ENCODE results near the gene KCNJ12. TPM values are rescaled to one million over a fixed set of nuclear protein-coding genes. Genes with fewer than 3 reads are reported as not detected.
"Not testable (repeated sequence)": the region's sequence is repeated elsewhere in the genome, so short reads cannot be mapped to it uniquely, and the experiment has no call there.

The KCNJ12 gene
- polyA plus RNA-seq, 4 donors = 5.3 to 8.9 (median 6.5) TPM

DNA sequence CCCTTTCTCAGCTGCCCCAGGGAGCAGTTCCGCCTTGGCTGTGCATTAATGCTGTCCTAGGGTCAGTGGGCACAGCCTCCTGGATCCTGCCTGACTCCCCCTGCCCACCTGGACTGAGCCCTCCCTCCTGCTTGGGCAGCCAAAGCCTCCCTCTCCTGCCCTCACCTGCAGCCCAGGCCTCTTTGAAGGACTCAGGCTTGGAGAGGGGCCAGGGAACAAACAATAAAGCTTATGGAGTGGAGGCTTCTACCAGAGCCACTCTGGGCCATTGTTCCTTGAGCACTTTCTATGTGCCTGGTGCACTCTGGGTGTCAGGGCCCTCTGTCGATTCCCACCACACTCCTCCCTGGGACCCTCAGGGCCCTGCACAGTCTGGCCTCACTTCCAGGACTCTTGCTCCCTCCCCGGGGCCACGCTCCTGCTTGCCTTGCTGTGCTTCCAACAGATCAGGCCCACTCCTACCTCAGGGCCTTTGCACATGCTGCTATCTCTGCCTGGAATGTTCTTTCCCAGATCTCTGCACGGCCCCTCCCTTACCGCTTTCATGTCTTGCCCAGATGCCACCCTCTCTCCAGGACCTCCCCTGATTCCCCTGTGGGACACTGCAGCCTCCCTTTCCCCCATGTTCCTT, 5.0 kb downstream of the KCNJ12 start:
- no peak for DNase-seq (ENCODE audit: low read depth in 4 of 4, low spot score in 2 of 4)

DNA sequence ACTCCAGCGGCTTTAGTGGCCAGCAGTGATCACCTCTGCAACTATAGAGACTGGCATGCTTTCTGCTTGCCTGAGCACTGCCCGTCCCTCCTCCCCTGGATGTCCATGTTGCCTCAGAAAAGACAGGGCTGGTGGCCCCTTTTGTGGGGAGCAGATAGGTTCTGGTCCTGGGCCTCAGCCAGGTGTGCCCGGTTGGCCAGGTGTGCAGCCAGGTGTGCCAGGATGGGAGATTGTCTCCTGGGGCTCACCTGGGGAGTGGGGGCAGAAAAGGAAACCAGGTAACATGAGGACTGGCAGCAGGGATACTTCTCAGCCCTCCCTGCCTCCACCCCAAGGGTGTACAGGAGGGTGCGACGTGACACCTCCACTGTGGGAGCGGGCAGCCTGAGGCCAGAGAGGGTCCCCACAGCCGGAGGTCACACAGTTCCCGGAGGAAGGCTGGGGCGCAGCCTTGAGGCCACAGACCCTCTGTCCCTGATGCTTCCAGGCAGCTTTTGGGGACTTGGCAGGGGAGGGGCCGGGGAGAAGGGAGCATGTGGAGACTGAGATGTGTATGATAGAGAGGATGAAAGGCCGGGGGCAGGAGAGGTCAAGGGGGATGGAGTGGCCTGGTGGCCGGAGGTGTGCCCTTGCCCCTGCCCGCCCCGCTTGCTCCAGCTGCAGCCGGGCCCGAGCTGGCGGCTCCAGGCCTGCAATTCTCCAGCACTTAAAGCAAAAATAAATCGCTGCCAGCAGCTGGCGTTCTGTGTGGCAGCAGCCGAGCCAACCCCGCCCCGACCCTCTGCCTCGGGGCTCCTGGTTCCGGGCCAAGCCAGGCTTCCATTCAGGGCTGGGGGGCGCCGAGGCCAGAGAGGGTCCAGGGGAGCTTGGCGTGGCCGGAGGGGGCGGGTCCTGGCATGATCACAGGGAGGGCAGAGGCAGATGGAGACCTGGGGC, 6.7 kb downstream of the KCNJ12 start:
- DNase-seq (ENCODE audit: low read depth in 4 of 4, low spot score in 2 of 4) = no peak

DNA sequence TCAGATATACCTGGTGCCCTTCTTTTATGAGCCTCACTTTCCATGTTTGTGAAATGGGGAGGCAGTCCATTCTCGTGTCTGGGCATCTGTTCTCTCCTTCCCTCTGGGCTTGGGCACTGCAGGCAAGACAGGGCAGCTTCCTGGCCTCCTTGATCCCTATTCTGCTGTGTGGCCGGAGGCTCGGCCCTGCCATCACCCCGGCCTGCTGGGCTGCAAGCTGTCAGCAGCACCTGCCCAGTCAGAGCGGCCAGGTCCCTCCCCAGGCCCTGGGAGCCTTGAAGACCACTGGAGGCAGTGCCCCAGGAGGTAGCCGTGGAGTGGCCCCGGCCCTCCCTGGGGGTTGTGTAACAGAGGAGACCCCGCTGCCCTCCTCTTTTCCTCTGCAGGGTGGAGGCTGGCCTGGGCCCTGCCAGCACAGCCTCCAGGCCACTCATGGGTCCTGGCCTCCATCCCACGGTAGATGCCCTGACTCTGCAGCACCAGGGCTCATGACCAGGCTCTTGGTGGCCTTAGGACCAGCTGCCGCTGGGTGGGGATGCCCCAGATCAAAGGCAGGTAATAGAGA, 9.2 kb downstream of the KCNJ12 start:
- no peak for DNase-seq (ENCODE audit: low read depth in 4 of 4, low spot score in 2 of 4)

DNA sequence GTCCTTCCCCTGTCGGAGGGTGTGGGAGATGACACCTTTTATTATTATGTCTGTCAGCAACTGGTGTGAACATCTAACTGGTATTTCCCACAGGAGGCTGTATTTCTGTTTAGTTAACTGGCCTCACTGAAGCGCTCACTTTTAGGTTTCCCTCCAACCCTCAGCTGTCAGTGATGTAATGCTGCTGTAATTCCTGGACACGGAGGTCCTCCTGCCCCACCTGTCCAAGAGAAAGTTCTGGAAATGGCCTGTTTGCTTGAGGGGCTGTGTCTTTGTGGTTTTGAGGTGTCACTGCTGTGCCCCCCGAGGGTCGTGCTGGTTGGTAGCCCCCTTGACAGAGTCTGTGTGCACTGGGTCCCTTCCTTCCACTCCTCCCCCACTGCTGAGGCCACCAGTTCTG, 11.5 kb downstream of the KCNJ12 start:
- no peak for DNase-seq (ENCODE audit: low read depth in 4 of 4, low spot score in 2 of 4)

DNA sequence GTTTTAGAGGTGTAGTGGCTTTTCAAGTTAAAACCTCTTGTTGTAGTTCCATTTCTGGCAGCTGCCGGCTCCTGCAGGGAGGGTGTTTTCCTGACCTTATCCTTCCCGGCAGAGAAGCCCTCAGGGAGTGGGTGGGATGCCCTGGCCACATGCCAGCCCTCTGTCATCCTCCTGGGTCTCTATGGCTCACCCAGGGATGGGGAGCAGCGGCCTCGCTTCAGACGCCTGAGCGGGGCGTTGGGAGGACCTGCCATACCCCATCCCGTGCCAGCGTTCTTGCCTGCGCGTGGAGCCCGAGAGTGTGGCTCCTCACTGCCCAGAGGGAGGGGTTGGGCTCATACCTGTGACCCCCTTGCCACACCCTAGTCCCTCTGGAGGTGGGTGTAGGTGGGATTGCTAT, 11.9 kb downstream of the KCNJ12 start:
- DNase-seq (ENCODE audit: low read depth in 4 of 4, low spot score in 2 of 4) = no peak

DNA sequence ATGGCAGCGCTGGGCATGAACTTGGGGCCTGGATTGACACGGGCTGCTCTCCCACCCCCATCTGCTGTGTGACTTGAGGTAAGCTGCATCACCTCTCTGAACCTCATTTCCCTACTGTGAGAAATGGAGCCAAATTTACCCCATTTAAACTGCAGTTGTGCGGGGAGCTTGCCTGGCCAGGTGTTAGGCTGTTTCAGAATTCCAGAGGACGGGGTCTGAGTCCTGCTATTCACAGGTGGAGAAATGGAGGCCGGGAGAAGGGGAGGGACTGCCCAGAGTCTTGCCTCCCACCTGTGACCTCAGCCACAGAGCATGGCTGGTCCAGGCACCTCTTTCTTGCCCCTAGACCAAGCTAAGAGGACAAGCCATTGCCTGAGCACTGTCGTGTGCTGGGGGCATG, 12.8 kb downstream of the KCNJ12 start:
- no peak for DNase-seq (ENCODE audit: low read depth in 4 of 4, low spot score in 2 of 4)

DNA sequence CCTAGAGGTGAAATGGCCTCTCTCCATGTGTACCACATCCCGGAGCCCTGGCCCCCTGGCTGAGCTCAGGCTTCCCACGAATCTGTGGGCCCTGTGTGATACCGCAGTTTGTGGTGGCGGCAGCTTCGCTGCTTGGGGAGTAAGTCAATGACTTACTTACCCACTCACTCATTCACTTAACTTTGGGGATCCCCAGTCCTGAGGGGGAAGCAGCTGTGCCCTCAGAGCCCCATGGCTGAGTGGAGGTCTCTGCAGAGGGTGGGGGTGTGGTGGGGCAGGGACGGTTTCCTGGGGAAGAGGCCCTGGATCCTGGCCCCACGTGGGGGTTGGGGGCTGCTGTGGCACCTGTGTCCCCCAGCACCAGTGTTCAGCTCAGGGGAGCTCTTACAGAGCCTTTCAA, 13.2 kb downstream of the KCNJ12 start:
- DNase-seq (ENCODE audit: low read depth in 4 of 4, low spot score in 2 of 4) = no peak

DNA sequence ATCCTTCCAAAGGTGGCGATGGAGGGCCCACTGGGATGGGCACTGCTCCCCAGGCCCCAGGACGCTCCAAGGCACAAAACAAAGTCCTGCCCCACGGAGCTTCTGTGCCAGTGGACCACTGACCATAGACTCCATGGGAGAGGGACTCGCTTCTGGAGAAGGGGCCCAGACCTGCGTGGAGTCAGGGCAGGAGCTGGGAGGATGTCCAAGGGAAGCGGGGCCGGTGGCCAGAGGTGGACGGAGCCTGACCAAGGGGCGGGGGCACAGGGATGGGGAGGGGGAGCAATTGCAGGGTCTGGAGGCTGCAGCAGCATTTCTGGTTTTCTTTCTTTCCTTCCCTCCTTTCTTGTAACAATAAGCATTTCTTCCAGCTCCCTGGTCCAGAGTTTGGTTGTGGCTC, 14.1 kb downstream of the KCNJ12 start:
- DNase-seq (ENCODE audit: low read depth in 4 of 4, low spot score in 2 of 4) = no peak

DNA sequence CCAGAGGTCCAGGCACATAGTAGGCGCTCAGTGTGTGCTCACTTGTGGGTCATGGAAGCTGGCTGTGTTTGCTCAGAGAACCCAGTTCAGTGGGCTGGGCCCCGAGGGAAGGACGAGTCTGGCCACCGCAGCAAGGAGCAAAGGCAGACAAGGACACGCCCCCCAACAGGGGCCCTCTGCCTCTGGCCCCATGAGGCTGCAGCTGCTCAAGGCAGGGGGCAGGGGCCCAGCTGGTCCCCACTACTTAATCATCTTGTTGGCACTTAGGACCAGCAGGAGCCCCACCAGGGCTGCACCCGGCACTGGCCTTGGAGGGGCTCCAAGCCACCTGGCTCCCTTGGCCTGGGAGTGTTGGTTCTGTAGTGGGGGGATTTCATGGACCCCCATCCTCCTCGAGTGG, 16.1 kb downstream of the KCNJ12 start:
- DNase-seq (ENCODE audit: low read depth in 4 of 4, low spot score in 2 of 4) = no peak

DNA sequence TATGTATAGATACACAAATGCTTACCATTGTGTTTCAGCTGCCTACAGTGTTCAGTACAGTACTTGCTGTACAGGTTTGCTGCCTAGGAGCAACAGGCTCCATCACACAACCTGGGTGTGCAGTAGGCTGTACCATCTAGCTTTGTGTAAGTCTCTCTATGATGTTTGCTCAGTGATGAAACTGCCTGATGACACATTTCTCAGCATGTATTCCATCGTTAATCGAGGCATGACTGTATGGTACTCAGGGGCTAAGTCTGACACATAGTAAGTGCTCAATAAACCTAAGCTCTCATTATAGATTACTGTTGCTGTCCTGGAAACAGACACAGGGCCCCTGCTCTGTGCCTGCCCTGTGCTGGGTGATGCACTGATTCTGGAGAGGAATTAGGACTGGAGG, 18.1 kb downstream of the KCNJ12 start:
- no peak for DNase-seq (ENCODE audit: low read depth in 4 of 4, low spot score in 2 of 4)

DNA sequence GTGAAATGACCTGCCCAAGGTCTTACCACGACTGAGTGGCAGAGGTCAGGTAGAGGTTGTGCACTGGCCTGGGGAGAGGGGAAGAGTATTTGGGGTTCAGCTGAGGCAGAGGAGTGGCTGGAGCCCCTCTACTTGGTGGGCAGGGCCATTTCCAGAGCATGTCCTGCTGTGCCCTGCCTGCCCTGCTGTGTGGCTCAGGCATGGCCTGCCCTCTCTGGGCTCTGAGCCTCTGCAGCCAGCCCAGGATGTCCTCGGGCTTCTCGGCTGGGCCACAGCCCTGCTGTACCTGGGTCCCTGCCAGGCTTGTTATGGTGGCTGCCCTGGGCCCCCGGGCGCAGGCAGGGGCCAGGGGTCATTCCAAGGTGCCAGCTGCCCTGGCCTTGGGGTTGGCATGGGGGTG, 19.6 kb downstream of the KCNJ12 start:
- no peak for DNase-seq (ENCODE audit: low read depth in 4 of 4, low spot score in 2 of 4)

DNA sequence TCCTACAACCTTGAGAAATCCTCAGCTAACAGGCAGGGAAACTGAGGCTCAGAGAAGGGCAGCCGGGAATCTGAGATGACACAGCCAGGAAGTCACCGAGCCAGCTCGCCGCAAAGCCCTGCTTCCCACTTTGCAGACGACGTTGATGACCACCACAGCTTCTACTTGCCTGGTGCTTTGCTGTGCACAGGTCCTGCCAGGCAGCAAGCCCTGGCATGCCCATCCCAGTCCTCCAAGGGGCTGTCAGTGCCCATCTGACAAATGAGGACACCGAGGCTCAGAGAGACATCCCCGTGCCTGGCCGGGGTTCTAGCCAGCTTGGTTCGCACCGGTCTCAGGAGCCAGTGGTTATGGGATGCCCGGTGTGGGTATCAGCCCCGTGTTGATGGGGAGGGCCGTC, 20.1 kb downstream of the KCNJ12 start:
- no peak for DNase-seq (ENCODE audit: low read depth in 4 of 4, low spot score in 2 of 4)

DNA sequence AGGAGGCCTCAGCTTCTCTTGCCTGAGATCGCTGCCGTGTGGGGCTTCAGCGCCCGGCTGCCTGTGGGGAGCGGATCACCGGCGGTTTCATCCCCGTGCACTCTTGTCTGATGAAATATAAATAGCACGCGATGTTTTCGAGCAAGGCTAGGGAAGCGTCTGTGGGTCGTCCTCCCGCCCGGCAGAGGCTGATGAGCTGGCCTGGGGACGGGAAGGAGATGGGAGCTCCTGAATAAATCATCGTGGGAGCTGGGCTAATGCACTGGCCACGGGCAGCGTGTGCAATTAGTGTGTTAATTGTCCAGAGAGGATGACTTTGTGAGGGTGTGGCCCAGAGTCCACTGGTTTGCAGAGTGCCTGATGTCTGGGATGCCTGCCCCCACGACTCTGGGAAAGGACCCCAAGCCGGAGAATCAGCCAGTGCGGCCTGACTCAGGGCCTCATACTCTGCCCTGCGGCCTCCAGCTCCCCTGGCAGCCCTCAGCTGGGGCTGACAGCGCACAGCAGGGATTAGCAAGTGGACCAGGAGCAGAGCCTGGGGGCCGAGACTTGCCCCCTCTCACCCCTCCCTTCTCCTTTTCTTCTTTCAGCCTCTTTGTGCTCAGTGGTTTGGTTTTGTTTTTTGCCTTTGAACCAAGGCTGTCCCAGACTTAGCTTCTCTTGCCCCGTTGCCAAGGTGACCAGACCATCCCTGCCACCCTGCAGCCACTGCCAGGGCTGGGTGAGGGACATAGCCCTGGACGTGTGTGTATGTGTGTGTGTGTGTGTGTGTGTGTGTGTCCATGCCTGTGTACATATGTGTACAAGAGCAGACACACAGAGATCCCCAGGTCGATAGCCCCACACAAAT, 21.4 kb downstream of the KCNJ12 start:
- no peak for DNase-seq (ENCODE audit: low read depth in 4 of 4, low spot score in 2 of 4)

DNA sequence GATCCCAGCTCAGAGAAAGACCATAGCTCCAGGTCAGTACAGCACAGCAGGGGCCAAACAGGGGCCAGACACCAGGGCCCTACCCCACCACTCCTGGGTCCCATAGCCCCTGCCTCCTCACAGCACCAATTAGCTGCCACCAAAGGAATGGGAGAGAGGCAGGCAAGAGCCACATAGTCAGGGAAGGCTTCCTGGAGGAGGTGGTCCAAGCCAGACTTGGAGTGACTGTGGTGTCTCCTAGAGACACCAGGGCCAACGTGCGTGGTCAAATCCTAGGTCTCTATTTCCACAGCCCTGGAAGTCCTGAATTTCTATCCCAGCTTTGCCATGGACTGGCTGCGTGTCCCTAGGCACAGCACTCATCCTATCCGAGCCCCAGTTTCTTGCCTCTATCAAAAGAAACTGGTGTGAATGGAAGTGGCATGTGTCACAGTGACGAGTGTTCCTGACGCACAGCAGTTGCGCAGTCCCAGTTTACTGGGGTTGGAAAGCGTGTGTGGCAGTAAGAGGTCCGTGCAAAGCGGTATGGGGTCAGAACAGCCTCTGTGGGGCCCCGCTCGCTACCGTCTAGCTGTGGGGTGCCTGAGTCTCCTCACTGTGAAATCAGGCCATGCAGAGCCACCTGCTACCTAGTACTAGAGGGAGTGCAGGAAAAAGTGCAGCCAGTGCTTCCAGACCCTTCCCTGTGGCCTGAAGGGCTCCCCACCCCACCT, 23.5 kb downstream of the KCNJ12 start:
- DNase-seq (ENCODE audit: low read depth in 4 of 4, low spot score in 2 of 4) = no peak

DNA sequence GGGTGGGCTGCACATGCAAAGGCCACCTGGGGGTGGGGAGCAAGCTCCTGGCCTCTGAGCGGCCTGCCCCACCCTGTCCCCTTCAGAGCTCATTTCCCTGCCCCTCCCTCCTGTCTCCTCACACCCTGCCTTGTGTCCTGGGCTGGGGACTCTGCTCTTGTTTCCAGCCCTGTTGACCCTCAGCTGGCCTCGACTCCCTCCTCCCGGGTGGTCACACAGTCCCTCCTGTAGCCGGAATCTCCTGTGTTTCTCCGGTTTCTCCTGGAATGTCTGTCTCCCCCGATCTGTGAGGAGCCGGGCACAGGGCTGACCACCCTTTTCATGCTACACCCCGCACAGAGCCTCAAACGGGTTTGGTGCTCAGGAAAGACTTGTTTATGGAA, 24.0 kb downstream of the KCNJ12 start:
- not testable (repeated sequence) for DNase-seq (ENCODE audit: low read depth in 4 of 4, low spot score in 2 of 4)

DNA sequence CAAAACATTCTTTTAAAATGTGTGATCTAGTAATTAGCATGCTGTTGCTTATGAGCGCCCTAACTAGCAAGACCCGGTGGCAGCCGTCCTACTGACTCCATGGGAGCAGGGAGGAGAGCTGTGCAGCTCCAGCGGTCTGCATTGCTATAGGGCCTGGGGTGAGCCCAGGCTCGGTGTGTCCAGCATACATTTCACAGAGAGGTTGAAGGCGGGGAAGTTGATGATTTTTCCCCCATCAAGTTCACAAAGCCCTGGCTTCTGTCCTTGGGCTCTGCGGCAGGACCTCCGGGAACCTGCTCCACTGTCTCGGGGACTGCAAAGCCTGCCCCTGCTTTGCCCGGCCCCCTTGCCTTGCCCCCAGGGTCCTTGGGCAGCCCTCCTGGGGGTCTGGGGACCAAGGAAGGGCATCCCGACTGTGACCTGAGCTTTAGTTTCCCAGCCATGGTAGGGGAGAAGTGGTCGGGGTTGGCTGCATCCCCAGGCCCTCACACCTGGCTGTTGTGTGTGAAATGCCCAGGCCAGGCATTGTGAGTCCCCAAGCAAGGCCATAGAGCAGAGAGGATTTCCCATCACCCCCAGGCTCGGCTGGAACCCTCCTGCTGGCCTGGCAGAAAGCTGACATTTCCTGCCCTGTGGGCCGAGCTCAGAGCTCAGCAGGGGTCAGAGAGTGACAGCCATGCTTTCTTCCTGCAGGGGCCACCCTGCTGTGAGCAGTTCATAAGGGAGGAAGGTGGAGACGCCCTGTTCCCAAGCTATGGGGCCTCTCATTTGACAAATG, 24.8 kb downstream of the KCNJ12 start:
- no peak for DNase-seq (ENCODE audit: low read depth in 4 of 4, low spot score in 2 of 4)

DNA sequence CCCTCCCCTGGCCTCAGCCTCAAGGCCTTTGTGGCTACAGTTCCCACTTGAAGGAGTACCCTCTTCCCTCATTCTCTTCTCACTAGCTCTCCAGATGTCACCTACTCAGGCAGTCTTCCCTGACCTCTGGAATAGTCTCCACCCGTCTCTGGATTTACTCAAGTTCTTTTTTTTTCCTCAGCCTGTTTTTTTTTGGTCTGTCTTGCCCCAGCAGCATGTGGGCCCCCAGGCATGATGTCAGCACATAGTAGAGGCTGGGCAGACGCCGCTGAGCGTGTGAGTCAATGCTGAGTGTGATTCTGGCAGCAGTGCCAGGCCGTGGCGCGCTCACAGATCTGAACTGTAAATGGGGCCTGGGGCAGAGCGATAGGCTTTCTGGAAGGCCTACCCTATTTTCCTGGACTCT, 26.0 kb downstream of the KCNJ12 start:
- not testable (repeated sequence) for DNase-seq (ENCODE audit: low read depth in 4 of 4, low spot score in 2 of 4)

DNA sequence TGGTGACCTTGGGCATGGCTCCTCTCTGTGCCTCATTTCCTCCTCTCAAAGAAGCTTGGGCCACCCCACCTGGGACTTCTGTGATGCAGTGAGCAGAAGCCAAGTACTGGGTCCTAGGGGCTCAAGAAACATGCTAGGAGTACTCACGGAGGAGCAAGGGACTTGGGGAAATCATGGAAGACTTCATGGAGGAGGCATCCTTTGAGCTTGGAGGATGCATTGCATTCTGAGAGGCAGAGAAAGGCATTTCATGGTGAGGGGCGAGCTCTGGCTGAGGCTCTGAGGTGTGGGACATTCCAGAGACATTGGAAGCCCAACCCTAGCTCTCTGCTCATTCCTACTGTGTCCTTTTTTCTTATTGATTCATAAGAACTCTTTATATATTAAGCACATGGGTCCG, 26.8 kb downstream of the KCNJ12 start:
- not testable (repeated sequence) for DNase-seq (ENCODE audit: low read depth in 4 of 4, low spot score in 2 of 4)

DNA sequence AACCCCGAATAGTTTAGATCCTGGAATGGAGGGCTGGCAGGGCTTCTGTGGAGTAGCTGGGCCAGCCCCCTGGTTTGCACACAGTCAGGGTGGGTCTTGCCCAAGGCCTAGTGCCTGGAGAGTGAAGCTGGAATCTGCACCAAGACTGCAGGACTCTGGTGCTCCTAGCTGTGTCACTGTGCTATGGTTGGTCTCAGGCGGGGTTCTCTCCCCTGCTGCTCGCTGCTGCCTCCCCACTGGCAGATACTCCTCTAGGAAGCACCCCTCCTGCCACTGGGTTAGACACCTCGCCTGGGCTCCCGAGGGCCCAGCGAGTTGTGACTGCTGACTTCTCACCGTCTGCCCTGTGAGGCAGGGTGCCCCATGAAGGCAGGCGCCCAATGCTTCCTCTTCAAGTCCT, 27.9 kb downstream of the KCNJ12 start:
- not testable (repeated sequence) for DNase-seq (ENCODE audit: low read depth in 4 of 4, low spot score in 2 of 4)
